Measurements from ENCODE around the gene PTPRA. TPM values are rescaled to one million over a fixed set of nuclear protein-coding genes. Genes with fewer than 3 reads are reported as not detected.

The PTPRA gene
- total and polyA plus RNA-seq, 4 donors = 8.7 to 24.3 (median 15.7) TPM

- no peak overlapping the region for H3K27ac ChIP-seq (ENCODE audit: low read depth in 1 of 2, low read length in 2 of 2)
- 88% methylated on average over 2 of the region's 2 CpGs for WGBS
- DNase-seq (ENCODE audit: low spot score) = no peak
- H3K9me3 ChIP-seq (ENCODE audit: control insufficient read depth in 4 of 4, low read length in 3 of 4) = no peaks in the 10 kb centered on the region
- H3K4me1 ChIP-seq (ENCODE audit: control insufficient read depth in 4 of 4, insufficient read depth in 4 of 4, low read length in 3 of 4) = no peaks in the 10 kb centered on the region
- H3K36me3 ChIP-seq (ENCODE audit: control insufficient read depth in 4 of 4, insufficient read depth in 3 of 4, low read depth in 1 of 4, low read length in 3 of 4) = peaks cover 1 to 17% (median 12%) of the 10 kb centered on the region in 4 donors
- H3K4me3 ChIP-seq (ENCODE audit: low read depth in 1 of 3, low read length in 3 of 3) = no peak overlapping the region
- no peak overlapping the region for H3K9ac ChIP-seq (ENCODE audit: low read depth in 1 of 2, low read length in 2 of 2)
- TF ChIP-seq RXRA (IDR thresholded peaks at IDR 0.05) (no peak), HNF4G (IDR thresholded peaks at IDR 0.05) (no peak), ATF3 (IDR thresholded peaks at IDR 0.05) (no peak), JUND (IDR thresholded peaks at IDR 0.05) (no peak), TAF1 (conservative IDR thresholded peaks at IDR 0.05) (no peak), EGR1 (IDR thresholded peaks at IDR 0.05; ENCODE audit: low read depth in 2 of 2) (no peak), CTCF (IDR thresholded peaks at IDR 0.05; ENCODE audit: low read depth, low read length, missing input control) (no peak), FOXA2 (IDR thresholded peaks at IDR 0.05) (no peak), RAD21 (IDR thresholded peaks at IDR 0.05) (no peak)
- H3K27me3 ChIP-seq (ENCODE audit: control insufficient read depth in 4 of 4, insufficient read depth in 4 of 4, low read length in 3 of 4) = no peaks in the 10 kb centered on the region
These were observed 130.1 kb downstream of the PTPRA start for GRCh38 chr20:3003416-3003815.

- no peaks in the 10 kb centered on the region for H3K4me1 ChIP-seq (ENCODE audit: control insufficient read depth in 4 of 4, insufficient read depth in 4 of 4, low read length in 3 of 4)
- no peak overlapping the region for H3K4me3 ChIP-seq (ENCODE audit: low read depth in 1 of 3, low read length in 3 of 3)
- no peak overlapping the region for H3K27ac ChIP-seq (ENCODE audit: low read depth in 1 of 2, low read length in 2 of 2)
- H3K9me3 ChIP-seq (ENCODE audit: control insufficient read depth in 4 of 4, low read length in 3 of 4) = no peaks in the 10 kb centered on the region
- peaks cover 0 to 19% (median 10%) of the 10 kb centered on the region in 4 donors for H3K36me3 ChIP-seq (ENCODE audit: control insufficient read depth in 4 of 4, insufficient read depth in 3 of 4, low read depth in 1 of 4, low read length in 3 of 4)
- H3K9ac ChIP-seq (ENCODE audit: low read depth in 1 of 2, low read length in 2 of 2) = no peak overlapping the region
- no peak for DNase-seq (ENCODE audit: low spot score)
- 95% methylated on average over 1 of the region's 1 CpG for WGBS
- no peaks in the 10 kb centered on the region for H3K27me3 ChIP-seq (ENCODE audit: control insufficient read depth in 4 of 4, insufficient read depth in 4 of 4, low read length in 3 of 4)
- TF ChIP-seq TAF1 (conservative IDR thresholded peaks at IDR 0.05) (no peak), SP1 (IDR thresholded peaks at IDR 0.05) (no peak), GABPA (IDR thresholded peaks at IDR 0.05 in 1 of 2, conservative IDR thresholded peaks at IDR 0.05 in 1 of 2) (no peak), RAD21 (IDR thresholded peaks at IDR 0.05) (no peak), ZBTB33 (IDR thresholded peaks at IDR 0.05) (no peak)
These were observed 137.9 kb downstream of the PTPRA start for GRCh38 chr20:3010985-3011723.

- no peaks in the 10 kb centered on the region for H3K27me3 ChIP-seq (ENCODE audit: control insufficient read depth in 4 of 4, insufficient read depth in 4 of 4, low read length in 3 of 4)
- no peak overlapping the region for H3K4me3 ChIP-seq (ENCODE audit: low read depth in 1 of 3, low read length in 3 of 3)
- H3K9ac ChIP-seq (ENCODE audit: low read depth in 1 of 2, low read length in 2 of 2) = no peak overlapping the region
- 94% methylated on average over 3 of the region's 3 CpGs for WGBS
- no peaks in the 10 kb centered on the region for H3K4me1 ChIP-seq (ENCODE audit: control insufficient read depth in 4 of 4, insufficient read depth in 4 of 4, low read length in 3 of 4)
- H3K36me3 ChIP-seq (ENCODE audit: control insufficient read depth in 4 of 4, insufficient read depth in 3 of 4, low read depth in 1 of 4, low read length in 3 of 4) = peaks cover 0 to 17% (median 8%) of the 10 kb centered on the region in 4 donors
- H3K9me3 ChIP-seq (ENCODE audit: control insufficient read depth in 4 of 4, low read length in 3 of 4) = no peaks in the 10 kb centered on the region
- H3K27ac ChIP-seq (ENCODE audit: low read depth in 1 of 2, low read length in 2 of 2) = no peak overlapping the region
- DNase-seq (ENCODE audit: low spot score) = no peak
- TF ChIP-seq HNF4A (conservative IDR thresholded peaks at IDR 0.05) (no peak), ZBTB33 (IDR thresholded peaks at IDR 0.05) (no peak), SP1 (IDR thresholded peaks at IDR 0.05) (no peak), RXRA (IDR thresholded peaks at IDR 0.05) (no peak), GABPA (IDR thresholded peaks at IDR 0.05 in 1 of 2, conservative IDR thresholded peaks at IDR 0.05 in 1 of 2) (no peak), JUND (IDR thresholded peaks at IDR 0.05) (no peak), FOXA2 (IDR thresholded peaks at IDR 0.05) (no peak), TAF1 (conservative IDR thresholded peaks at IDR 0.05) (no peak), CTCF (IDR thresholded peaks at IDR 0.05; ENCODE audit: low read depth, low read length, missing input control) (no peak), NR2F2 (IDR thresholded peaks at IDR 0.05) (no peak), FOXA1 (IDR thresholded peaks at IDR 0.05) (no peak), EGR1 (IDR thresholded peaks at IDR 0.05; ENCODE audit: low read depth in 2 of 2) (no peak), RAD21 (IDR thresholded peaks at IDR 0.05) (no peak)
These were observed 138.5 kb downstream of the PTPRA start for GRCh38 chr20:3011752-3012151.
